Measurements from ENCODE around the gene CER1.

DNA sequence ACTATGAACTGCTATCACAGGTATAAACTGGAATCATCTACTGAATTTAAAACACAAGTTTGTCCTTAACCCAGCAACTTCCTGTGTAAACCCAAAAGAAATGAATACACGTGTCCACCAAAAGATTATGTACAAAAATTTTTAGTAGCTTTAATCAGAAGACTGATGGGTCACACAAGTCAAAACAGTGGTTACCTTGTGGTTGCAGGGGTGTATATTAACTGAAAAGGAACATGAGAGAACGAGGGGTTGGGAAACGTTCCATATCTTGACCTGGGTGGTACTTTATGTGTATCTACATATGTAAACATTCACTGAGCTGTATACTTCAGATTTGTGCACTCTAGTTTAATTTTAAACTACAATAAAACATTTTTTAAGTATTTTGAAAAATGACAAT is 47.9 kb downstream of the CER1 start:
- no peak for TF ChIP-seq TAF1 (IDR thresholded peaks at IDR 0.05; ENCODE audit: borderline replicate concordance, low read depth, low read length)
- no peak for TF ChIP-seq POLR2AphosphoS5 (IDR thresholded peaks at IDR 0.05; ENCODE audit: low read depth, low read length)
